HUES6 (cell line): ENCODE data around the gene NPIPA5.
"Not testable (repeated sequence)": the region's sequence is repeated elsewhere in the genome, so short reads cannot be mapped to it uniquely, and the experiment has no call there.

ENCODE experiments used
- H3K27ac ChIP-seq: 2 replicates; pipeline ENCODE4 v1.7.0; 2013; ENCODE audit warnings: low read depth, mild to moderate bottlenecking, low read length, inconsistent platforms
- H3K27me3 ChIP-seq: 2 replicates; pipeline ENCODE4 v1.6.1; 2013; ENCODE audit warnings: low read length; ENCODE audit not compliant: control insufficient read depth, insufficient read depth
- H3K36me3 ChIP-seq: 2 replicates; pipeline ENCODE4 v1.6.1; 2013; ENCODE audit warnings: low read length; ENCODE audit not compliant: control insufficient read depth, insufficient read depth
- H3K4me1 ChIP-seq: 2 replicates; pipeline ENCODE4 v1.6.1; 2013; ENCODE audit warnings: low read length; ENCODE audit not compliant: control insufficient read depth, insufficient read depth
- H3K4me3 ChIP-seq: 2 replicates; pipeline ENCODE4 v1.5.1; 2013; ENCODE audit warnings: low read depth, low read length
- H3K9ac ChIP-seq: one replicate; pipeline ENCODE4 v1.6.1; 2013; ENCODE audit warnings: mild to moderate bottlenecking, low read length
- H3K9me3 ChIP-seq: 2 replicates; pipeline ENCODE4 v1.6.1; 2013; ENCODE audit warnings: low read depth, low read length; ENCODE audit not compliant: control insufficient read depth, insufficient read depth

The NPIPA5 gene

GRCh38 chr16:15388060-15388459, 10.0 kb upstream of the NPIPA5 start:
- H3K4me1 ChIP-seq, H3K27me3 ChIP-seq, H3K9me3 ChIP-seq, H3K4me3 ChIP-seq, H3K9ac ChIP-seq, H3K36me3 ChIP-seq, H3K27ac ChIP-seq: not testable (repeated sequence)

DNA sequence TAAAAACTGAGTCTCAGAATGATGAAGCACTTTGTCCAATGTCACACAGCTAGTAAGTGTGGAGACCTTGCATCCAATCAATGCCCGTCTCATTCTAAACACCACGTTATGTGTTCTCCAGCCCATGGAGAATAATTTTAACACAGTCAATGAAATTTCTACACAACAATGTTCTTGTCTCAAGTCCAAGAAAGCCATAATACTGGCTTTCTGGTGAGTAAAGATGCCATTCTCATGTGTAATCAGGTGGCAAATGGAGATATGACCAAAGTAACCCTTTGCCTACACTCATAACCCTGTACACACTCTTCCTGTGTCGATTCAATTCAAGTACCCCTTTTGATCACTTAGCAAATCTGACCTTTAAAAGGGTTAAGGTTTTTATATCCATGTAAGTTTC, 4.7 kb upstream of the NPIPA5 start:
- not testable (repeated sequence) for H3K9me3 ChIP-seq, H3K27me3 ChIP-seq, H3K9ac ChIP-seq, H3K27ac ChIP-seq, H3K36me3 ChIP-seq, H3K4me1 ChIP-seq, H3K4me3 ChIP-seq

- H3K9me3 ChIP-seq, H3K9ac ChIP-seq, H3K36me3 ChIP-seq, H3K27me3 ChIP-seq, H3K27ac ChIP-seq, H3K4me3 ChIP-seq, H3K4me1 ChIP-seq: not testable (repeated sequence)
Observed at GRCh38 chr16:15357495-15357894, 20.6 kb downstream of the NPIPA5 start.

- not testable (repeated sequence) for H3K36me3 ChIP-seq, H3K9ac ChIP-seq, H3K27ac ChIP-seq, H3K4me1 ChIP-seq, H3K9me3 ChIP-seq, H3K27me3 ChIP-seq, H3K4me3 ChIP-seq
Observed at GRCh38 chr16:15354846-15355245, 23.2 kb downstream of the NPIPA5 start.

DNA sequence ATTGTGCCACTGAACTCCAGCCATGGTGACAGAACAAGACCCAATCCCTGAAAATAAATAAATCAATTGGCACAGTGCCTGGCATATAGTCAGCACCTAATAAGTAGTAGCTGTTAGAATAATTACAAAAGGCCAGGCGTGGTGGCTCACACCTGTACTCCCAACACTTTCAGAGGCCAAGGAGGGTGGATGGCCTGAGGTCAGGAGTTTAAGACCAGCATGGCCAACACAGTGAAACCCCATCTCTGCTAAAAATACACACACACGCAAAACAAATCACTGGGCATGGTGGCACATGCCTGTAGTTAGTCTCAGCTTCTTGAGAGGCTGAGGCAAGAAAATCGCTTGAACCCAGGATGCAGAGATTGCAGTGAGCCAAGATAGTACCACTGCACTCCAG, 25.2 kb downstream of the NPIPA5 start:
- H3K27ac ChIP-seq, H3K4me3 ChIP-seq, H3K9me3 ChIP-seq, H3K9ac ChIP-seq, H3K27me3 ChIP-seq, H3K4me1 ChIP-seq, H3K36me3 ChIP-seq: not testable (repeated sequence)

DNA sequence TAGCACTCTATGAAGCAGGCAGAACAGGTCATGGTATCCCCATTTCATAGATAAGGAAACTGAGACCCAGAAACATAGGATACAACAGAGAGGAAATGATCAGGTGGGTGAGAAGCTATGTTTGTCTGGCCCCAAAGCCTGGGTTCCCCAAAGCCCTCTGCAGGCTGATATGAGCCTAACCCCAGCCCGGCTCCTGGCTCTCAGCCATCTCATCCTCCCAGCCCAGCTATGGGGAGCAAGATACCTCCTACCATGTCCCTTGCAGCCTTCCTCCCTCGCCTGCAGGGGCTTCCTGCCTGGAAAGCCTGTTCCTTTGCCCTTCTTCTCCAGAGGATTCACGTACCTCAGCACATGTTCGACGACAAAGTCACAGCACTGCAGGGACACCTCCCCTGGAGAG, 26.3 kb downstream of the NPIPA5 start:
- not testable (repeated sequence) for H3K27me3 ChIP-seq, H3K27ac ChIP-seq, H3K36me3 ChIP-seq, H3K4me1 ChIP-seq, H3K4me3 ChIP-seq, H3K9ac ChIP-seq, H3K9me3 ChIP-seq

GRCh38 chr16:15351251-15351650, 26.8 kb downstream of the NPIPA5 start:
- not testable (repeated sequence) for H3K9me3 ChIP-seq, H3K36me3 ChIP-seq, H3K27me3 ChIP-seq, H3K4me3 ChIP-seq, H3K9ac ChIP-seq, H3K4me1 ChIP-seq, H3K27ac ChIP-seq

- not testable (repeated sequence) for H3K4me3 ChIP-seq, H3K9me3 ChIP-seq, H3K27ac ChIP-seq, H3K36me3 ChIP-seq, H3K27me3 ChIP-seq, H3K9ac ChIP-seq, H3K4me1 ChIP-seq
Observed at GRCh38 chr16:15348721-15349120, 29.4 kb downstream of the NPIPA5 start.

- H3K4me3 ChIP-seq, H3K4me1 ChIP-seq, H3K36me3 ChIP-seq, H3K9me3 ChIP-seq, H3K27me3 ChIP-seq, H3K9ac ChIP-seq, H3K27ac ChIP-seq: not testable (repeated sequence)
Observed at GRCh38 chr16:15342337-15342736, 35.8 kb downstream of the NPIPA5 start.

DNA sequence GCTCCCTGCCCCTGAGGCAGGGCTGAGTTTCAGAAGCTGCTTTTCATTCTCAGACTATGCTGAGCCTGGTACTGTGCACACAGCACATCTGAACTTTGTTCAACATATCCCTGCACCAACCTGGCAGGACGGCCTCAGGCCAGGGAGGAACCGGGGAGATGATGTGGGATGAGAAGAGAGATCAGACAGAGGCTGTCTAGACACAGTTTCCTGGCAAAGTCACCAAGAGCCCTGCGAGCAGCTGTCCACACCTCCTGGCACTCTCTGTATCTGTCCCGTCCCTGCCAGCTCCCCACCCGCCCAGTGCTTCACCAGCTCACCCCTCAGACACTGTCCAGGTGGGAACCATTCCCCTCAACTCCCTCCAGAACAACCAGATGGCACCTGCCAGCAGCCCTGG, 39.1 kb downstream of the NPIPA5 start:
- H3K4me1 ChIP-seq, H3K4me3 ChIP-seq: not testable (repeated sequence)

GRCh38 chr16:15337974-15338605, 40.0 kb downstream of the NPIPA5 start:
- H3K4me1 ChIP-seq, H3K27ac ChIP-seq, H3K36me3 ChIP-seq, H3K27me3 ChIP-seq, H3K9me3 ChIP-seq, H3K4me3 ChIP-seq, H3K9ac ChIP-seq: not testable (repeated sequence)

More for the DNA sequence above, 39.1 kb downstream of the NPIPA5 start:
- H3K36me3 ChIP-seq, H3K27me3 ChIP-seq, H3K27ac ChIP-seq, H3K9me3 ChIP-seq, H3K9ac ChIP-seq: not testable (repeated sequence)

GRCh38 chr16:15335609-15336008, 42.5 kb downstream of the NPIPA5 start:
- not testable (repeated sequence) for H3K36me3 ChIP-seq, H3K27me3 ChIP-seq, H3K27ac ChIP-seq, H3K4me3 ChIP-seq, H3K4me1 ChIP-seq, H3K9ac ChIP-seq, H3K9me3 ChIP-seq
